IMR-90 (cell line): Measurements from ENCODE around the gene DPYSL5. TPM values are rescaled to one million over a fixed set of nuclear protein-coding genes. Genes with fewer than 3 reads are reported as not detected.
"Not testable (repeated sequence)": the region's sequence is repeated elsewhere in the genome, so short reads cannot be mapped to it uniquely, and the experiment has no call there.

Experiments used
- ATAC-seq: fragments of 200-7000 bp; cut with Tn5 transposase; 2 replicates; pipeline ENCODE4 v1.9.1; 2020; ENCODE audit warnings: low read depth, mild to moderate bottlenecking, moderate library complexity
- BruUV-seq: library from RNA; stranded (reverse); fragments of 400-500 nt; replicated peaks from 2 replicates; lab custom pipeline; 2021; lab: Mats Ljungman, UMichigan
- CTCF ChIA-PET: fragments of 300-600 bp; formaldehyde crosslinking; extraction: SDS; loops from one replicate; lab custom pipeline; 2021; ENCODE audit warnings: antibody characterized with exemption; lab: Yijun Ruan, JAX
- POLR2A ChIA-PET: fragments of 300-600 bp; sonication (Branson Sonifier 250); formaldehyde crosslinking; loops from one replicate; lab custom pipeline; 2022; ENCODE audit warnings: antibody characterized with exemption; ENCODE audit not compliant: unreplicated experiment; lab: Charles Lee
- DNase-seq: peaks from one replicate; pipeline ENCODE4 v3.0.0; 2013
- H2AFZ ChIP-seq: replicated peaks from 2 replicates; pipeline ENCODE3; 2013; ENCODE audit warnings: low read length, mild to moderate bottlenecking; ENCODE audit not compliant: poor library complexity
- H2AK5ac ChIP-seq: 2 replicates; pipeline ENCODE4 v1.6.1; 2013; ENCODE audit warnings: low read depth, low read length, inconsistent platforms
- H2AK9ac ChIP-seq: replicated peaks from 2 replicates; pipeline ENCODE3; 2013; ENCODE audit warnings: mild to moderate bottlenecking, low read depth, low read length, moderate library complexity; ENCODE audit not compliant: poor library complexity
- H2BK120ac ChIP-seq: 2 replicates; pipeline ENCODE4 v1.6.1; 2013; ENCODE audit warnings: low read depth, low read length, inconsistent platforms
- H2BK15ac ChIP-seq: 3 replicates; pipeline ENCODE4 v1.6.1; 2013; ENCODE audit warnings: low read depth, low read length, inconsistent platforms
- H2BK20ac ChIP-seq: 2 replicates; pipeline ENCODE4 v1.6.1; 2013; ENCODE audit warnings: low read depth, mild to moderate bottlenecking, inconsistent platforms, low read length, moderate library complexity
- H2BK5ac ChIP-seq: 2 replicates; pipeline ENCODE4 v1.6.1; 2013; ENCODE audit warnings: mild to moderate bottlenecking, low read depth, low read length, inconsistent platforms; ENCODE audit not compliant: poor library complexity, severe bottlenecking
- H3K14ac ChIP-seq: replicated peaks from 2 replicates; pipeline ENCODE4 v1.6.1; 2013; ENCODE audit warnings: low read depth, low read length, inconsistent platforms
- H3K18ac ChIP-seq: 2 replicates; pipeline ENCODE4 v1.6.1; 2013; ENCODE audit warnings: low read depth, low read length, control low read depth
- H3K23ac ChIP-seq: 2 replicates; pipeline ENCODE4 v1.6.1; 2013; ENCODE audit warnings: low read depth, low read length, inconsistent platforms
- H3K27ac ChIP-seq: 2 replicates; pipeline ENCODE4 v1.5.1; 2013; ENCODE audit warnings: mild to moderate bottlenecking, control low read depth, low read length; ENCODE audit not compliant: insufficient read depth
- H3K27me3 ChIP-seq: 2 replicates; pipeline ENCODE4 v1.6.1; 2013; ENCODE audit warnings: low read length; ENCODE audit not compliant: control insufficient read depth, insufficient read depth
- H3K36me3 ChIP-seq: 2 replicates; pipeline ENCODE4 v1.6.1; 2013; ENCODE audit warnings: low read length, mixed read lengths; ENCODE audit not compliant: control insufficient read depth, insufficient read depth
- H3K4ac ChIP-seq: 2 replicates; pipeline ENCODE4 v1.6.1; 2013; ENCODE audit warnings: low read depth, low read length, inconsistent platforms
- H3K4me1 ChIP-seq: 2 replicates; pipeline ENCODE4 v1.6.1; 2013; ENCODE audit warnings: low read length, mixed read lengths; ENCODE audit not compliant: control insufficient read depth, insufficient read depth
- H3K4me2 ChIP-seq: 2 replicates; pipeline ENCODE4 v1.6.1; 2013; ENCODE audit warnings: low read depth, mild to moderate bottlenecking, control low read depth, low read length, moderate library complexity
- H3K4me3 ChIP-seq: 2 replicates; pipeline ENCODE4 v1.5.1; 2013; ENCODE audit warnings: low read depth, mild to moderate bottlenecking, control low read depth, low read length, moderate library complexity; ENCODE audit not compliant: insufficient read depth
- H3K56ac ChIP-seq: 2 replicates; pipeline ENCODE4 v1.6.1; 2013; ENCODE audit warnings: low read length, inconsistent platforms; ENCODE audit not compliant: insufficient read depth; ENCODE audit errors: extremely low read depth
- H3K79me1 ChIP-seq, 2 experiments: 2 replicates each; pipeline ENCODE4 v1.6.1; 2013; ENCODE audit warnings: low read length in 2 of 2, inconsistent platforms in 1 of 2, low read depth in 1 of 2
- H3K9ac ChIP-seq: 2 replicates; pipeline ENCODE4 v1.6.1; 2013; ENCODE audit warnings: low read depth, low read length, control low read depth
- H3K9me1 ChIP-seq: 2 replicates; pipeline ENCODE4 v1.6.1; 2013; ENCODE audit warnings: low read length, inconsistent platforms; ENCODE audit not compliant: insufficient read depth
- H3K9me3 ChIP-seq: 2 replicates; pipeline ENCODE4 v1.6.1; 2013; ENCODE audit warnings: low read length; ENCODE audit not compliant: control insufficient read depth, insufficient read depth
- H4K20me1 ChIP-seq: 2 replicates; pipeline ENCODE4 v1.6.1; 2013; ENCODE audit warnings: low read length, inconsistent platforms; ENCODE audit not compliant: insufficient read depth
- H4K5ac ChIP-seq: 2 replicates; pipeline ENCODE4 v1.6.1; 2013; ENCODE audit warnings: mild to moderate bottlenecking, low read depth, low read length, control low read depth
- H4K8ac ChIP-seq, 2 experiments: 2 replicates each; pipeline ENCODE4 v1.6.1; 2013; ENCODE audit warnings: low read depth in 2 of 2, low read length in 2 of 2, control low read depth in 1 of 2, inconsistent platforms in 1 of 2
- H4K91ac ChIP-seq: 2 replicates; pipeline ENCODE4 v1.6.1; 2013; ENCODE audit warnings: low read depth, low read length, inconsistent platforms; ENCODE audit not compliant: insufficient read depth
- CTCF ChIP-seq: conservative IDR thresholded peaks from 2 replicates; pipeline ENCODE4 v1.5.1; 2012; ENCODE audit warnings: mild to moderate bottlenecking, low read depth, low read length, improper control_type of control experiment
- RFX5 ChIP-seq: IDR thresholded peaks from 2 replicates; pipeline ENCODE4 v1.8.0; 2012; ENCODE audit warnings: low read depth, mild to moderate bottlenecking, low read length, moderate library complexity
- WGBS, 2 experiments: methylation state at CpG; one replicate each; pipeline versions ENCODE4 v1.1.5 to v1.1.7; 2013; ENCODE audit warnings: missing lambda C conversion rate in 2 of 2; ENCODE audit not compliant: insufficient read length in 1 of 2; ENCODE audit errors: extremely low coverage in 2 of 2; 5-methylcytosine and 5-hydroxymethylcytosine counted together
- dilution Hi-C: fragments of 300-500 bp; cut with HindIII; formaldehyde crosslinking; loops from one replicate; pipeline ENCODE4 v1.14.3; 2018; ENCODE audit warnings: low sequenced_read_pairs; ENCODE audit not compliant: unreplicated experiment
- in situ Hi-C: fragments of 300-500 bp; cut with MboI; formaldehyde crosslinking; loops from 3 replicates; pipeline ENCODE4 v1.14.3; 2019; ENCODE audit warnings: low sequenced_read_pairs, inconsistent platforms, mixed read lengths
- intact Hi-C: fragments of 100-400 bp; cut with micrococcal nuclease; formaldehyde crosslinking; loops from 2 replicates; pipeline ENCODE4 v1.10.0; 2022
- polyA plus RNA-seq, 3 experiments: library from polyadenylated mRNA; depleted of rRNA; stranded (reverse); fragments of >200 nt; gene quantifications; 2 replicates each; pipeline ENCODE4 v1.2.3, GENCODE V29; 2012; ENCODE audit warnings: low replicate concordance in 1 of 3
- total RNA-seq: library from RNA; depleted of rRNA; stranded (reverse); fragments of >200 nt; gene quantifications from 2 replicates; pipeline ENCODE4 v1.2.3, GENCODE V29; 2012

The DPYSL5 gene
- total and polyA plus RNA-seq, 2 of the 4 experiments (the other 2 are of a cell fraction): not detected

- WGBS, 2 experiments: no CpG with 5 or more reads among the region's 3 CpGs
- POLR2A ChIA-PET: no interaction called here
These were observed 35.2 kb upstream of the DPYSL5 start for GRCh38 chr2:26812731-26813130.

DNA sequence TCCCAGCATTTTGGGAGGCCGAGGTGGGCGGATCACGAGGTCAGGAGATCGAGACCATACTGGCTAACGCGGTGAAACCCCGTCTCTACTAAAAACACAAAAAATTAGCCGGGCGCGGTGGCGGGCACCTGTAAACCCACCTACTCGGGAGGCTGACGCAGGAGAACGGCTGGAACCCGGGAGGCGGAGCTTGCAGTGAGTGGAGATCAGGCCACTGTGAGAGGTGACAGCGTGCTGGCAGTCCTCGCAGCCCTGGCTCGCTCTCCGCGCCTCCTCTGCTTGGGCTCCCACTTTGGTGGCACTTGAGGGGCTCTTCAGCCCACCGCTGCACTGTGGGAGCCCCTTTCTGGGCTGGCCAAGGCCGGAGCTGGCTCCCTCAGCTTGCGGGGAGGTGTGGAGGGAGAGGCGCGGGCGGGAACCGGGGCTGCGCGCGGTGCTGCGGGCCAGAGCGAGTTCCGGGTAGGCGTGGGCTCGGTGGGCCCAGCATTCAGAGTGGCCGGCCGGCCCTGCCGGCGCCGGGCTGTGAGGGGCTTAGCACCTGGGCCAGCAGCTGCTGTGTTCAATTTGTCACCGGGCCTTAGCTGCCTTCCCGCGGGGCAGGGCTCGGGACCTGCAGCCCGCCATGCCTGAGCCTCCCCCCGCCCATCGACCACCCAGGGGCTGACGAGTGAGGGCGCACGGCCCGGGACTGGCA lies 33.7 kb upstream of the DPYSL5 start:
- in situ Hi-C loops: not testable (repeated sequence)

More at GRCh38 chr2:26812731-26813130, 35.2 kb upstream of the DPYSL5 start:
- no peak overlapping the region for H3K4me3 ChIP-seq
- dilution Hi-C loops (no loop called here), in situ Hi-C loops (no loop called here), intact Hi-C loops (no loop called here)
- H2BK5ac ChIP-seq: no peak overlapping the region
- H2BK120ac ChIP-seq: no peak overlapping the region
- BruUV-seq: no TSS peak
- H3K27me3 ChIP-seq: peaks cover 34% of the 10 kb centered on the region
- H2AK9ac ChIP-seq: no peak overlapping the region
- no peak overlapping the region for H3K27ac ChIP-seq
- no peak overlapping the region for H4K5ac ChIP-seq
- no peak overlapping the region for H3K18ac ChIP-seq
- CTCF ChIA-PET: no interaction called here
- H2BK20ac ChIP-seq: no peak overlapping the region
- H3K23ac ChIP-seq: no peak overlapping the region
- H3K36me3 ChIP-seq: no peaks in the 10 kb centered on the region
- H3K9me3 ChIP-seq: no peaks in the 10 kb centered on the region; the same call in 1 of the 2 replicates
- no peak overlapping the region for H3K9ac ChIP-seq
- TF ChIP-seq RFX5 (no peak), CTCF (no peak)
- no peak for ATAC-seq
- H2BK15ac ChIP-seq: no peak overlapping the region
- H3K14ac ChIP-seq: no peak overlapping the region
- DNase-seq: no peak
- H3K4me1 ChIP-seq: no peaks in the 10 kb centered on the region
- H3K56ac ChIP-seq: no peak overlapping the region
- H3K4ac ChIP-seq: no peak overlapping the region
- no peak overlapping the region for H2AK5ac ChIP-seq
- H4K8ac ChIP-seq: no peak overlapping the region
- no peak overlapping the region for H3K4me2 ChIP-seq
- no peaks in the 10 kb centered on the region for H3K9me1 ChIP-seq
- H4K91ac ChIP-seq: no peak overlapping the region
- no peak overlapping the region for H2AFZ ChIP-seq
- no peaks in the 10 kb centered on the region for H4K20me1 ChIP-seq
- H3K79me1 ChIP-seq: no peaks in the 10 kb centered on the region

More for the DNA sequence above, 33.7 kb upstream of the DPYSL5 start:
- H3K79me1 ChIP-seq, H3K4me2 ChIP-seq, H3K18ac ChIP-seq, H4K5ac ChIP-seq, H4K8ac ChIP-seq, dilution Hi-C loops, H2BK5ac ChIP-seq, H3K9me1 ChIP-seq, intact Hi-C loops, H4K20me1 ChIP-seq, ATAC-seq, H4K91ac ChIP-seq, H3K56ac ChIP-seq, H3K4ac ChIP-seq, H2AK5ac ChIP-seq, CTCF ChIA-PET, H2BK15ac ChIP-seq, H2BK120ac ChIP-seq, H3K9me3 ChIP-seq, H3K27ac ChIP-seq, POLR2A ChIA-PET, H3K14ac ChIP-seq, H3K36me3 ChIP-seq, H3K23ac ChIP-seq, H2BK20ac ChIP-seq, H3K4me3 ChIP-seq, BruUV-seq, H3K4me1 ChIP-seq, H2AFZ ChIP-seq, DNase-seq, H2AK9ac ChIP-seq, H3K9ac ChIP-seq: not testable (repeated sequence)
- peaks cover 42% of the 10 kb centered on the region for H3K27me3 ChIP-seq
- WGBS, 2 experiments: 87% methylated on average over 20 of the region's 52 CpGs; no CpG with 5 or more reads in 1 of the 2 experiments
